ENCODE results near the gene CTPS1. TPM values are rescaled to one million over a fixed set of nuclear protein-coding genes. Genes with fewer than 3 reads are reported as not detected.

Gene CTPS1
- total and polyA plus RNA-seq, 2 experiments from 2014 or later: 31.8 to 93.9 TPM

DNA sequence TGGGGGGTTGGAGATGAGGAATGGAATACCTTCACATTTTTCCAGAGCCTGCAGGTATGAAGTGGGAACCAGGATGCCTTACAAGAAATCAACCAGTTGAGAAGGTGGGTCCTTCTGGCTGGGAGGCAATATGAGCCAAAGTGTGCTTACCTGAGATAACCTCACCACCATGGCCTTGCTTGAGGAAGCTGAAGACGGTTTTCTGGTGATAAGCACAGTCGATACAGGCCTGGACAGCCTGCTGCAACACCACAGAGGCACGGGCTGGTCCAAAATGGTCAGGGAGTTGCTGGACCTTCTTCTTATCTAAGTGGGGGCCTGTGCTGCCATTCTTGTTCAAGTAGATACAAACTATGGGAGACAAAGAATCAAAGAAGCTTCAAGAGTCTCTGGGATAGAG lies 69.0 kb downstream of the CTPS1 start (continued):
- TF ChIP-seq, protein P1, sequence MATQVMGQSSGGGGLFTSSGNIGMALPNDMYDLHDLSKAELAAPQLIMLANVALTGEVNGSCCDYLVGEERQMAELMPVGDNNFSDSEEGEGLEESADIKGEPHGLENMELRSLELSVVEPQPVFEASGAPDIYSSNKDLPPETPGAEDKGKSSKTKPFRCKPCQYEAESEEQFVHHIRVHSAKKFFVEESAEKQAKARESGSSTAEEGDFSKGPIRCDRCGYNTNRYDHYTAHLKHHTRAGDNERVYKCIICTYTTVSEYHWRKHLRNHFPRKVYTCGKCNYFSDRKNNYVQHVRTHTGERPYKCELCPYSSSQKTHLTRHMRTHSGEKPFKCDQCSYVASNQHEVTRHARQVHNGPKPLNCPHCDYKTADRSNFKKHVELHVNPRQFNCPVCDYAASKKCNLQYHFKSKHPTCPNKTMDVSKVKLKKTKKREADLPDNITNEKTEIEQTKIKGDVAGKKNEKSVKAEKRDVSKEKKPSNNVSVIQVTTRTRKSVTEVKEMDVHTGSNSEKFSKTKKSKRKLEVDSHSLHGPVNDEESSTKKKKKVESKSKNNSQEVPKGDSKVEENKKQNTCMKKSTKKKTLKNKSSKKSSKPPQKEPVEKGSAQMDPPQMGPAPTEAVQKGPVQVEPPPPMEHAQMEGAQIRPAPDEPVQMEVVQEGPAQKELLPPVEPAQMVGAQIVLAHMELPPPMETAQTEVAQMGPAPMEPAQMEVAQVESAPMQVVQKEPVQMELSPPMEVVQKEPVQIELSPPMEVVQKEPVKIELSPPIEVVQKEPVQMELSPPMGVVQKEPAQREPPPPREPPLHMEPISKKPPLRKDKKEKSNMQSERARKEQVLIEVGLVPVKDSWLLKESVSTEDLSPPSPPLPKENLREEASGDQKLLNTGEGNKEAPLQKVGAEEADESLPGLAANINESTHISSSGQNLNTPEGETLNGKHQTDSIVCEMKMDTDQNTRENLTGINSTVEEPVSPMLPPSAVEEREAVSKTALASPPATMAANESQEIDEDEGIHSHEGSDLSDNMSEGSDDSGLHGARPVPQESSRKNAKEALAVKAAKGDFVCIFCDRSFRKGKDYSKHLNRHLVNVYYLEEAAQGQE (IDR thresholded peaks at IDR 0.05; ENCODE audit: unreplicated experiment): no peak
- TF ChIP-seq, protein P2, sequence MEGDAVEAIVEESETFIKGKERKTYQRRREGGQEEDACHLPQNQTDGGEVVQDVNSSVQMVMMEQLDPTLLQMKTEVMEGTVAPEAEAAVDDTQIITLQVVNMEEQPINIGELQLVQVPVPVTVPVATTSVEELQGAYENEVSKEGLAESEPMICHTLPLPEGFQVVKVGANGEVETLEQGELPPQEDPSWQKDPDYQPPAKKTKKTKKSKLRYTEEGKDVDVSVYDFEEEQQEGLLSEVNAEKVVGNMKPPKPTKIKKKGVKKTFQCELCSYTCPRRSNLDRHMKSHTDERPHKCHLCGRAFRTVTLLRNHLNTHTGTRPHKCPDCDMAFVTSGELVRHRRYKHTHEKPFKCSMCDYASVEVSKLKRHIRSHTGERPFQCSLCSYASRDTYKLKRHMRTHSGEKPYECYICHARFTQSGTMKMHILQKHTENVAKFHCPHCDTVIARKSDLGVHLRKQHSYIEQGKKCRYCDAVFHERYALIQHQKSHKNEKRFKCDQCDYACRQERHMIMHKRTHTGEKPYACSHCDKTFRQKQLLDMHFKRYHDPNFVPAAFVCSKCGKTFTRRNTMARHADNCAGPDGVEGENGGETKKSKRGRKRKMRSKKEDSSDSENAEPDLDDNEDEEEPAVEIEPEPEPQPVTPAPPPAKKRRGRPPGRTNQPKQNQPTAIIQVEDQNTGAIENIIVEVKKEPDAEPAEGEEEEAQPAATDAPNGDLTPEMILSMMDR (conservative IDR thresholded peaks at IDR 0.05; ENCODE audit: low read depth in 2 of 2): no peak
- TF ChIP-seq, protein P3, sequence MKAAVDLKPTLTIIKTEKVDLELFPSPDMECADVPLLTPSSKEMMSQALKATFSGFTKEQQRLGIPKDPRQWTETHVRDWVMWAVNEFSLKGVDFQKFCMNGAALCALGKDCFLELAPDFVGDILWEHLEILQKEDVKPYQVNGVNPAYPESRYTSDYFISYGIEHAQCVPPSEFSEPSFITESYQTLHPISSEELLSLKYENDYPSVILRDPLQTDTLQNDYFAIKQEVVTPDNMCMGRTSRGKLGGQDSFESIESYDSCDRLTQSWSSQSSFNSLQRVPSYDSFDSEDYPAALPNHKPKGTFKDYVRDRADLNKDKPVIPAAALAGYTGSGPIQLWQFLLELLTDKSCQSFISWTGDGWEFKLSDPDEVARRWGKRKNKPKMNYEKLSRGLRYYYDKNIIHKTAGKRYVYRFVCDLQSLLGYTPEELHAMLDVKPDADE (IDR thresholded peaks at IDR 0.05): no peak
- TF ChIP-seq ZNF114 (CRISPR knock-in tag; IDR thresholded peaks at IDR 0.05) (no peak), ZNF331 (CRISPR knock-in tag; IDR thresholded peaks at IDR 0.05; ENCODE audit: low read depth) (no peak), EZH2phosphoT487 (IDR thresholded peaks at IDR 0.05; ENCODE audit: unreplicated experiment) (no peak), JUNB (IDR thresholded peaks at IDR 0.05; ENCODE audit: unreplicated experiment) (no peak)

DNA sequence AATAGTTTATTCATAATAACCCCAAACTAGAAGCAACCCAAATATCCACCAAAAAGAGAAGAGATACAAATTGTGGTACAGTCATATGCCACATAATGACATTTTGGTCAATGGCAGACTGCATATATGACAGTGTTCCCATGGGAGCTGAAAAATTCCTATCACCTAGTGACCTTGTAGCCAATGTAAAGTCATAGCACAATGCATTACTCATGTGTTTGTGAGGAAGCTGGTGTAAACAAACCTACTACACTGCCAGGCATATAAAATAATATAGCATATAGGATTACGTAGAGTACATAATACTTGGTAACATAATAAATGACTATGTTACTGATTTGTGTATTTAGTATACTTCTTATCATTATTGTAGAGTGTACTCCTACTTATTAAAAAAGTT lies 71.5 kb downstream of the CTPS1 start:
- H3K9me3 Mint-ChIP-seq: no peaks in the 10 kb centered on the region; the same call in 2 of the 3 replicates
- H3K27me3 ChIP-seq (ENCODE audit: insufficient read depth): no peaks in the 10 kb centered on the region
- peaks cover 10% of the 10 kb centered on the region for H3K36me3 Mint-ChIP-seq (ENCODE audit: low read depth)
- no peak overlapping the region for H2AFZ ChIP-seq
- 0 out of 2 replicates have a peak, but pooled peaks cover 6% of the 10 kb centered on the region for H4K20me1 ChIP-seq (replicated peaks; ENCODE audit: insufficient read depth)
- ATAC-seq: no peak
- no peak overlapping the region for H3K27ac Mint-ChIP-seq
- no peaks in the 10 kb centered on the region for H3K9me2 ChIP-seq (ENCODE audit: insufficient read depth)
- DNase-seq (ENCODE audit: low spot score): no peak
- no peaks in the 10 kb centered on the region for H3K79me2 ChIP-seq (replicated peaks; ENCODE audit: insufficient read depth)
- H3K4me1 ChIP-seq (ENCODE audit: insufficient read depth): no peaks in the 10 kb centered on the region
- H3K27ac ChIP-seq (ENCODE audit: low read depth): no peak overlapping the region
- H3K4me3 Mint-ChIP-seq: no peak overlapping the region
- H3K4me2 ChIP-seq: no peak overlapping the region
- H3K27me3 Mint-ChIP-seq (ENCODE audit: insufficient read depth, low read depth, poor library complexity): no peaks in the 10 kb centered on the region
- H3K4me3 ChIP-seq: no peak overlapping the region
- H3F3A ChIP-seq (replicated peaks; ENCODE audit: low read depth): no peaks in the 10 kb centered on the region
- H3K4me1 Mint-ChIP-seq: no peaks in the 10 kb centered on the region
- H3K36me3 ChIP-seq (ENCODE audit: insufficient read depth): no peaks in the 10 kb centered on the region
- TF ChIP-seq NANOG (IDR thresholded peaks at IDR 0.05; ENCODE audit: borderline replicate concordance) (no peak), STAT1 (IDR thresholded peaks at IDR 0.05; ENCODE audit: unreplicated experiment) (no peak), CREB1 (CRISPR knock-in tag; IDR thresholded peaks at IDR 0.05; ENCODE audit: low read depth) (no peak), EZH2 (IDR thresholded peaks at IDR 0.05; ENCODE audit: low read depth, unreplicated experiment) (no peak), EZH2phosphoT487 (IDR thresholded peaks at IDR 0.05; ENCODE audit: unreplicated experiment) (no peak)
- TF ChIP-seq, protein P3 (IDR thresholded peaks at IDR 0.05): no peak
- TF ChIP-seq, protein P4, sequence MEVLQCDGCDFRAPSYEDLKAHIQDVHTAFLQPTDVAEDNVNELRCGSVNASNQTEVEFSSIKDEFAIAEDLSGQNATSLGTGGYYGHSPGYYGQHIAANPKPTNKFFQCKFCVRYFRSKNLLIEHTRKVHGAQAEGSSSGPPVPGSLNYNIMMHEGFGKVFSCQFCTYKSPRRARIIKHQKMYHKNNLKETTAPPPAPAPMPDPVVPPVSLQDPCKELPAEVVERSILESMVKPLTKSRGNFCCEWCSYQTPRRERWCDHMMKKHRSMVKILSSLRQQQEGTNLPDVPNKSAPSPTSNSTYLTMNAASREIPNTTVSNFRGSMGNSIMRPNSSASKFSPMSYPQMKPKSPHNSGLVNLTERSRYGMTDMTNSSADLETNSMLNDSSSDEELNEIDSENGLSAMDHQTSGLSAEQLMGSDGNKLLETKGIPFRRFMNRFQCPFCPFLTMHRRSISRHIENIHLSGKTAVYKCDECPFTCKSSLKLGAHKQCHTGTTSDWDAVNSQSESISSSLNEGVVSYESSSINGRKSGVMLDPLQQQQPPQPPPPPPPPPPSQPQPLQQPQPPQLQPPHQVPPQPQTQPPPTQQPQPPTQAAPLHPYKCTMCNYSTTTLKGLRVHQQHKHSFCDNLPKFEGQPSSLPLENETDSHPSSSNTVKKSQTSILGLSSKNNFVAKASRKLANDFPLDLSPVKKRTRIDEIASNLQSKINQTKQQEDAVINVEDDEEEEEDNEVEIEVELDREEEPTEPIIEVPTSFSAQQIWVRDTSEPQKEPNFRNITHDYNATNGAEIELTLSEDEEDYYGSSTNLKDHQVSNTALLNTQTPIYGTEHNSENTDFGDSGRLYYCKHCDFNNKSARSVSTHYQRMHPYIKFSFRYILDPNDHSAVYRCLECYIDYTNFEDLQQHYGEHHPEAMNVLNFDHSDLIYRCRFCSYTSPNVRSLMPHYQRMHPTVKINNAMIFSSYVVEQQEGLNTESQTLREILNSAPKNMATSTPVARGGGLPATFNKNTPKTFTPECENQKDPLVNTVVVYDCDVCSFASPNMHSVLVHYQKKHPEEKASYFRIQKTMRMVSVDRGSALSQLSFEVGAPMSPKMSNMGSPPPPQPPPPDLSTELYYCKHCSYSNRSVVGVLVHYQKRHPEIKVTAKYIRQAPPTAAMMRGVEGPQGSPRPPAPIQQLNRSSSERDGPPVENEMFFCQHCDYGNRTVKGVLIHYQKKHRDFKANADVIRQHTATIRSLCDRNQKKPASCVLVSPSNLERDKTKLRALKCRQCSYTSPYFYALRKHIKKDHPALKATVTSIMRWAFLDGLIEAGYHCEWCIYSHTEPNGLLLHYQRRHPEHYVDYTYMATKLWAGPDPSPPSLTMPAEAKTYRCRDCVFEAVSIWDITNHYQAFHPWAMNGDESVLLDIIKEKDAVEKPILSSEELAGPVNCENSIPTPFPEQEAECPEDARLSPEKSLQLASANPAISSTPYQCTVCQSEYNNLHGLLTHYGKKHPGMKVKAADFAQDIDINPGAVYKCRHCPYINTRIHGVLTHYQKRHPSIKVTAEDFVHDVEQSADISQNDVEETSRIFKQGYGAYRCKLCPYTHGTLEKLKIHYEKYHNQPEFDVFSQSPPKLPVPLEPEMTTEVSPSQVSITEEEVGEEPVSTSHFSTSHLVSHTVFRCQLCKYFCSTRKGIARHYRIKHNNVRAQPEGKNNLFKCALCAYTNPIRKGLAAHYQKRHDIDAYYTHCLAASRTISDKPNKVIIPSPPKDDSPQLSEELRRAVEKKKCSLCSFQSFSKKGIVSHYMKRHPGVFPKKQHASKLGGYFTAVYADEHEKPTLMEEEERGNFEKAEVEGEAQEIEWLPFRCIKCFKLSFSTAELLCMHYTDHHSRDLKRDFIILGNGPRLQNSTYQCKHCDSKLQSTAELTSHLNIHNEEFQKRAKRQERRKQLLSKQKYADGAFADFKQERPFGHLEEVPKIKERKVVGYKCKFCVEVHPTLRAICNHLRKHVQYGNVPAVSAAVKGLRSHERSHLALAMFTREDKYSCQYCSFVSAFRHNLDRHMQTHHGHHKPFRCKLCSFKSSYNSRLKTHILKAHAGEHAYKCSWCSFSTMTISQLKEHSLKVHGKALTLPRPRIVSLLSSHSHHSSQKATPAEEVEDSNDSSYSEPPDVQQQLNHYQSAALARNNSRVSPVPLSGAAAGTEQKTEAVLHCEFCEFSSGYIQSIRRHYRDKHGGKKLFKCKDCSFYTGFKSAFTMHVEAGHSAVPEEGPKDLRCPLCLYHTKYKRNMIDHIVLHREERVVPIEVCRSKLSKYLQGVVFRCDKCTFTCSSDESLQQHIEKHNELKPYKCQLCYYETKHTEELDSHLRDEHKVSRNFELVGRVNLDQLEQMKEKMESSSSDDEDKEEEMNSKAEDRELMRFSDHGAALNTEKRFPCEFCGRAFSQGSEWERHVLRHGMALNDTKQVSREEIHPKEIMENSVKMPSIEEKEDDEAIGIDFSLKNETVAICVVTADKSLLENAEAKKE (CRISPR knock-in tag; IDR thresholded peaks at IDR 0.05): no peak
